K562 (cell line): Measurements from ENCODE around the gene EGFL7. TPM values are rescaled to one million over a fixed set of nuclear protein-coding genes. Genes with fewer than 3 reads are reported as not detected.

Source experiments
- BHLHE40 ChIP-seq: IDR thresholded peaks from 2 replicates; pipeline ENCODE4 v1.6.1; 2011; ENCODE audit warnings: low read length, improper control_type of control experiment
- E2F3 ChIP-seq: fragments of 250-450 bp; sonication (Bioruptor Pico); IDR thresholded peaks from 2 replicates; pipeline ENCODE4 v1.4.0; 2020; ENCODE audit warnings: mild to moderate bottlenecking
- ETS2 ChIP-seq: IDR thresholded peaks from 2 replicates; pipeline ENCODE4 v1.6.1; 2016; ENCODE audit warnings: borderline replicate concordance, missing genetic modification characterization, mild to moderate bottlenecking, moderate library complexity, missing compliant biosample characterization; ENCODE audit not compliant: poor library complexity, severe bottlenecking
- FOXM1 ChIP-seq, 2 experiments: fragments of 450-650 bp in 1 of 2; sonication (generic) in 1 of 2; formaldehyde crosslinking in 1 of 2; IDR thresholded peaks; 2 replicates each; pipeline versions ENCODE4 v1.6.1 to v1.9.0; 2017 to 2022; ENCODE audit warnings: low read depth in 2 of 2, mild to moderate bottlenecking in 2 of 2, missing genetic modification reagents in 1 of 2, moderate library complexity in 1 of 2
- HMG20B ChIP-seq: fragments of 250-450 bp; sonication (Bioruptor Pico); IDR thresholded peaks from 2 replicates; pipeline ENCODE4 v1.5.0; 2021; ENCODE audit warnings: mild to moderate bottlenecking
- KLF13 ChIP-seq: fragments of 450-650 bp; IDR thresholded peaks from 2 replicates; pipeline ENCODE4 v1.6.1; 2016; ENCODE audit warnings: missing genetic modification characterization, low read depth, mild to moderate bottlenecking, missing compliant biosample characterization, moderate library complexity, borderline replicate concordance
- MBD2 ChIP-seq: sonication (generic); IDR thresholded peaks from 2 replicates; pipeline ENCODE4 v1.6.1; 2016; ENCODE audit warnings: low read depth, borderline replicate concordance
- MYNN ChIP-seq, 2 experiments: sonication (generic); formaldehyde crosslinking in 1 of 2; IDR thresholded peaks; 2 replicates each; pipeline versions ENCODE4 v1.5.0 to v1.6.1; 2016 to 2020; ENCODE audit warnings: antibody characterized with exemption in 1 of 2, missing genetic modification reagents in 1 of 2
- SAFB2 ChIP-seq: fragments of 200-400 bp; formaldehyde crosslinking; IDR thresholded peaks from 2 replicates; pipeline ENCODE4 v1.6.1; 2018; ENCODE audit warnings: borderline replicate concordance, low read length, low read depth, moderate library complexity; ENCODE audit not compliant: severe bottlenecking
- SRSF3 ChIP-seq: fragments of 200-400 bp; formaldehyde crosslinking; IDR thresholded peaks from 2 replicates; pipeline ENCODE4 v1.6.1; 2016; ENCODE audit warnings: mild to moderate bottlenecking, low read length, moderate library complexity; ENCODE audit not compliant: insufficient read depth
- SRSF9 ChIP-seq: fragments of 200-400 bp; formaldehyde crosslinking; IDR thresholded peaks from 2 replicates; pipeline ENCODE4 v1.6.1; 2017; ENCODE audit warnings: low read depth, low read length, borderline replicate concordance
- TCF7 ChIP-seq: sonication (generic); IDR thresholded peaks from 2 replicates; pipeline ENCODE4 v1.6.1; 2016; ENCODE audit warnings: antibody characterized with exemption, borderline replicate concordance
- ZC3H8 ChIP-seq: fragments of 450-650 bp; IDR thresholded peaks from 2 replicates; pipeline ENCODE4 v1.6.1; 2017
- ZFX ChIP-seq: sonication (generic); formaldehyde crosslinking; IDR thresholded peaks from 2 replicates; pipeline ENCODE4 v1.8.0; 2022; ENCODE audit warnings: mild to moderate bottlenecking, missing genetic modification reagents, moderate library complexity
- ZNF133 ChIP-seq: fragments of 250-450 bp; sonication (Bioruptor Pico); IDR thresholded peaks from 2 replicates; pipeline ENCODE4 v1.4.0; 2020; ENCODE audit warnings: mild to moderate bottlenecking
- ZNF239 ChIP-seq: fragments of 250-450 bp; sonication (Bioruptor Pico); IDR thresholded peaks from 2 replicates; pipeline ENCODE4 v1.4.0; 2020; ENCODE audit warnings: mild to moderate bottlenecking
- ZNF263 ChIP-seq: sonication (generic); formaldehyde crosslinking; IDR thresholded peaks from 2 replicates; pipeline ENCODE4 v1.8.0; 2022; ENCODE audit warnings: mild to moderate bottlenecking, missing genetic modification reagents, borderline replicate concordance
- polyA plus RNA-seq, 8 experiments: library from polyadenylated mRNA; depleted of rRNA in 4 of 8; stranded (reverse) in 5 of 8; unstranded in 3 of 8; fragments of >200 nt; fragmentation: Nextera tagmentation in 2 of 8; fragmentation: Illumina TruSeq in 1 of 8; extraction: Ambion mirVana in 2 of 8; extraction: Trizol in 1 of 8; gene quantifications; 2 replicates each; pipeline versions ENCODE4 v1.2.1 to v1.2.3, GENCODE V29; 2011 to 2014; ENCODE audit warnings: inconsistent platforms in 1 of 8, missing spikeins in 1 of 8
- total RNA-seq, 7 experiments: library from RNA; depleted of rRNA in 6 of 7; stranded (reverse); fragments of >200 nt in 6 of 7; fragmentation: Illumina TruSeq in 2 of 7; extraction: Trizol in 2 of 7; gene quantifications; 2 replicates each; pipeline versions ENCODE4 v1.2.1 to v1.2.3, GENCODE V29; 2011 to 2021; ENCODE audit warnings: low replicate concordance in 1 of 7
- TF ChIP-seq, protein P1 (sequence below): fragments of 450-650 bp; formaldehyde crosslinking; IDR thresholded peaks from 2 replicates; pipeline ENCODE4 v1.4.0; 2020; ENCODE audit warnings: mild to moderate bottlenecking, moderate library complexity
- TF ChIP-seq, protein P2 (sequence below): fragments of 450-650 bp; formaldehyde crosslinking; conservative IDR thresholded peaks from 2 replicates; pipeline ENCODE4 v1.4.0; 2022; ENCODE audit warnings: mild to moderate bottlenecking, missing genetic modification characterization
- TF ChIP-seq, protein P3 (sequence below): fragments of 250-450 bp; sonication (Bioruptor Pico); IDR thresholded peaks from 2 replicates; pipeline ENCODE4 v1.5.0; 2021
- TF ChIP-seq, protein P4 (sequence below): fragments of 200-400 bp; formaldehyde crosslinking; IDR thresholded peaks from 2 replicates; pipeline ENCODE4 v1.6.1; 2017; ENCODE audit warnings: mild to moderate bottlenecking, low read depth, low read length, moderate library complexity

EGFL7 gene
- total and polyA plus RNA-seq, 9 of the 15 experiments (the other 6 are each of a cell fraction or from before 2014, with no cell fraction given): 1.5 to 286 (median 55.5) TPM

DNA sequence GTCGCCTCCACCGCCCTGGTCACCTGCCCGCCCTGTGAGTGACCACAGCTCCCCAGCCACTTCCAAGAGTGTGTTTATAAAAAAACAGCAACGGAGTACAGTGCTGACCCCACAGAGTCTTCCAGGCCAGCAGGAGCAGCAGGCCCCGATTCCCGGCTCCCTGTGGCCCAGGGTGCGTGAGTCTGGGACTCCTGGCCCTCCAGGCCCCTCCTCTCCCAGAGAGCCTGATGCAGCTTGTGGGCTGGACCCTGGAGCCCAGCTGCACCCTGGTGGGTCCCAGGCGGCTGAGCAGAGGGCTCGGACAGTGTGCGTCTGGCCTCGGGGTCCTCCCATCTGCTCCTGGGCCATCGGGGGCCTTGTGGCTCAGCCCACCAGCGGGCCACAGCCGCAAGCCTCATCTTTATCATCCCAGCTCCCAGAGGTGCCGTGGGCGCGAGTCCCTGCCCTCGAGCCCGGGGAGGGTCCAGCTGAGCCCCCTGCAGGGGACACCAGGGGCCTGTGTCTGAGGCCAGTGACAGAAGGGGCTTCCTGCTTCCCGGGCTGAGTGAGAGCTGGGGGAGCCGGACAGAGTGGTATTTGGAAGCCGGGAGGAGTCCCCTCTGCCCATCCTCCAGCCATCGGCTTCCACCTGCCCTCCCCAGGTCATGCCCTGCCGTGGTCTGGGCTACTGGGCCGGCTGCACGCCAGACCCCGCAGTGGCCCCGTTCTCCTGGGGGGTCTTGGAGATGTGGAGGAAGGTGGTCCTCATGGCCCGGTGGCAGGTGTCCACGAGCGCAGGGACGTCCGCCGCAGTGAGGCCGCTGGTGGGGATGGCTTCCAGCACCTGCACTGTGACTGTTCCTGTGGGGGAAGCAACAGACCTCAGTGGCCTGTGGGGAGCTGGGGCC is 10.6 kb downstream of the EGFL7 start (continued):
- TF ChIP-seq, protein P1, sequence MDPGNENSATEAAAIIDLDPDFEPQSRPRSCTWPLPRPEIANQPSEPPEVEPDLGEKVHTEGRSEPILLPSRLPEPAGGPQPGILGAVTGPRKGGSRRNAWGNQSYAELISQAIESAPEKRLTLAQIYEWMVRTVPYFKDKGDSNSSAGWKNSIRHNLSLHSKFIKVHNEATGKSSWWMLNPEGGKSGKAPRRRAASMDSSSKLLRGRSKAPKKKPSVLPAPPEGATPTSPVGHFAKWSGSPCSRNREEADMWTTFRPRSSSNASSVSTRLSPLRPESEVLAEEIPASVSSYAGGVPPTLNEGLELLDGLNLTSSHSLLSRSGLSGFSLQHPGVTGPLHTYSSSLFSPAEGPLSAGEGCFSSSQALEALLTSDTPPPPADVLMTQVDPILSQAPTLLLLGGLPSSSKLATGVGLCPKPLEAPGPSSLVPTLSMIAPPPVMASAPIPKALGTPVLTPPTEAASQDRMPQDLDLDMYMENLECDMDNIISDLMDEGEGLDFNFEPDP (CRISPR knock-in tag): peak; percentile 65; the same call in 1 of the 2 replicates
- TF ChIP-seq ZNF133 (no peak), BHLHE40 (peak; percentile 71), SRSF9 (no peak), TCF7 (no peak), ETS2 (tag) (no peak), ZFX (CRISPR knock-in tag) (no peak), KLF13 (tag) (no peak), E2F3 (no peak), FOXM1 (IDR thresholded peaks at IDR 0.05; ENCODE audit: low read depth) (no peak), FOXM1 (CRISPR knock-in tag; IDR thresholded peaks at IDR 0.05; ENCODE audit: low read depth) (no peak), ZNF263 (no peak), MYNN (IDR thresholded peaks at IDR 0.05) (peak; percentile 67; the same call in 1 of the 2 replicates), MYNN (CRISPR knock-in tag; IDR thresholded peaks at IDR 0.05) (no peak), SAFB2 (no peak), SRSF3 (no peak), MBD2 (peak; percentile 54), ZC3H8 (no peak), ZNF239 (no peak), HMG20B (CRISPR knock-in tag) (no peak)
- TF ChIP-seq, protein P2, sequence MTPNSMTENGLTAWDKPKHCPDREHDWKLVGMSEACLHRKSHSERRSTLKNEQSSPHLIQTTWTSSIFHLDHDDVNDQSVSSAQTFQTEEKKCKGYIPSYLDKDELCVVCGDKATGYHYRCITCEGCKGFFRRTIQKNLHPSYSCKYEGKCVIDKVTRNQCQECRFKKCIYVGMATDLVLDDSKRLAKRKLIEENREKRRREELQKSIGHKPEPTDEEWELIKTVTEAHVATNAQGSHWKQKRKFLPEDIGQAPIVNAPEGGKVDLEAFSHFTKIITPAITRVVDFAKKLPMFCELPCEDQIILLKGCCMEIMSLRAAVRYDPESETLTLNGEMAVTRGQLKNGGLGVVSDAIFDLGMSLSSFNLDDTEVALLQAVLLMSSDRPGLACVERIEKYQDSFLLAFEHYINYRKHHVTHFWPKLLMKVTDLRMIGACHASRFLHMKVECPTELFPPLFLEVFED: peak; percentile 87
- TF ChIP-seq, protein P3, sequence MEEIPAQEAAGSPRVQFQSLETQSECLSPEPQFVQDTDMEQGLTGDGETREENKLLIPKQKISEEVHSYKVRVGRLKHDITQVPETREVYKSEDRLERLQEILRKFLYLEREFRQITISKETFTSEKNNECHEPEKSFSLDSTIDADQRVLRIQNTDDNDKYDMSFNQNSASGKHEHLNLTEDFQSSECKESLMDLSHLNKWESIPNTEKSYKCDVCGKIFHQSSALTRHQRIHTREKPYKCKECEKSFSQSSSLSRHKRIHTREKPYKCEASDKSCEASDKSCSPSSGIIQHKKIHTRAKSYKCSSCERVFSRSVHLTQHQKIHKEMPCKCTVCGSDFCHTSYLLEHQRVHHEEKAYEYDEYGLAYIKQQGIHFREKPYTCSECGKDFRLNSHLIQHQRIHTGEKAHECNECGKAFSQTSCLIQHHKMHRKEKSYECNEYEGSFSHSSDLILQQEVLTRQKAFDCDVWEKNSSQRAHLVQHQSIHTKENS: peak; percentile 83
- TF ChIP-seq, protein P4, sequence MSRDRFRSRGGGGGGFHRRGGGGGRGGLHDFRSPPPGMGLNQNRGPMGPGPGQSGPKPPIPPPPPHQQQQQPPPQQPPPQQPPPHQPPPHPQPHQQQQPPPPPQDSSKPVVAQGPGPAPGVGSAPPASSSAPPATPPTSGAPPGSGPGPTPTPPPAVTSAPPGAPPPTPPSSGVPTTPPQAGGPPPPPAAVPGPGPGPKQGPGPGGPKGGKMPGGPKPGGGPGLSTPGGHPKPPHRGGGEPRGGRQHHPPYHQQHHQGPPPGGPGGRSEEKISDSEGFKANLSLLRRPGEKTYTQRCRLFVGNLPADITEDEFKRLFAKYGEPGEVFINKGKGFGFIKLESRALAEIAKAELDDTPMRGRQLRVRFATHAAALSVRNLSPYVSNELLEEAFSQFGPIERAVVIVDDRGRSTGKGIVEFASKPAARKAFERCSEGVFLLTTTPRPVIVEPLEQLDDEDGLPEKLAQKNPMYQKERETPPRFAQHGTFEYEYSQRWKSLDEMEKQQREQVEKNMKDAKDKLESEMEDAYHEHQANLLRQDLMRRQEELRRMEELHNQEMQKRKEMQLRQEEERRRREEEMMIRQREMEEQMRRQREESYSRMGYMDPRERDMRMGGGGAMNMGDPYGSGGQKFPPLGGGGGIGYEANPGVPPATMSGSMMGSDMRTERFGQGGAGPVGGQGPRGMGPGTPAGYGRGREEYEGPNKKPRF: no peak
